OCI-LY7 (cell line): ENCODE results near the gene CD164. TPM values are rescaled to one million over a fixed set of nuclear protein-coding genes. Genes with fewer than 3 reads are reported as not detected.
A peak's percentile ranks its signal among the peaks of the same experiment; 100 is the strongest.

ENCODE experiments used
- BruUV-seq: library from RNA; stranded (reverse); fragments of 400-500 nt; replicated peaks from 2 replicates; lab custom pipeline; 2021; lab: Mats Ljungman, UMichigan
- CTCF ChIA-PET: fragments of 300-600 bp; sonication (Branson Sonifier 250); formaldehyde crosslinking; loops from one replicate; lab custom pipeline; 2022; ENCODE audit warnings: antibody characterized with exemption; ENCODE audit not compliant: unreplicated experiment; lab: Charles Lee
- POLR2A ChIA-PET: fragments of 300-600 bp; sonication (Branson Sonifier 250); formaldehyde crosslinking; loops from one replicate; lab custom pipeline; 2022; ENCODE audit warnings: antibody characterized with exemption; lab: Charles Lee
- DNase-seq: peaks from one replicate; pipeline ENCODE4 v3.0.0-alpha.2; 2015; ENCODE audit warnings: low spot score
- H2AFZ ChIP-seq: fragments of 200-600 bp; sonication (generic), shearing (Covaris generic); 2 replicates; pipeline ENCODE4 v1.6.1; 2014; ENCODE audit warnings: mild to moderate bottlenecking, antibody characterized with exemption, low read length, moderate library complexity
- H3K27ac ChIP-seq: fragments of 200-600 bp; sonication (generic); 2 replicates; pipeline ENCODE4 v1.5.1; 2014; ENCODE audit warnings: mixed run types, low read depth, mild to moderate bottlenecking, moderate library complexity, low read length, inconsistent platforms; ENCODE audit not compliant: poor library complexity, severe bottlenecking
- H3K36me3 ChIP-seq: fragments of 200-600 bp; sonication (generic); 2 replicates; pipeline ENCODE4 v1.6.1; 2014; ENCODE audit warnings: mild to moderate bottlenecking, antibody characterized with exemption, low read length, moderate library complexity, mixed read lengths; ENCODE audit not compliant: insufficient read depth
- H3K4me1 ChIP-seq: fragments of 200-600 bp; sonication (generic); 2 replicates; pipeline ENCODE4 v1.5.1; 2014; ENCODE audit warnings: mild to moderate bottlenecking, low read length; ENCODE audit not compliant: insufficient read depth, poor library complexity, severe bottlenecking
- H3K4me2 ChIP-seq: fragments of 200-600 bp; sonication (generic); 2 replicates; pipeline ENCODE4 v1.6.1; 2014; ENCODE audit warnings: mild to moderate bottlenecking, low read length
- H3K4me3 ChIP-seq: fragments of 200-600 bp; sonication (generic); 2 replicates; pipeline ENCODE4 v1.5.1; 2014; ENCODE audit warnings: mild to moderate bottlenecking, low read depth, low read length; ENCODE audit not compliant: poor library complexity, severe bottlenecking
- H3K79me2 ChIP-seq: fragments of 200-600 bp; sonication (generic); 2 replicates; pipeline ENCODE4 v1.6.1; 2016; ENCODE audit warnings: low read depth, mild to moderate bottlenecking, low read length, moderate library complexity, mixed read lengths; ENCODE audit not compliant: insufficient read depth
- H3K9me2 ChIP-seq: fragments of 200-600 bp; sonication (generic); 2 replicates; pipeline ENCODE4 v1.6.1; 2016; ENCODE audit warnings: mild to moderate bottlenecking, low read length, mixed read lengths; ENCODE audit not compliant: insufficient read depth
- H3K9me3 ChIP-seq: fragments of 200-600 bp; sonication (generic); 2 replicates; pipeline ENCODE4 v1.6.1; 2014; ENCODE audit warnings: mild to moderate bottlenecking, mixed run types, low read length, mixed read lengths
- H4K20me1 ChIP-seq: fragments of 200-600 bp; sonication (generic); 2 replicates; pipeline ENCODE4 v1.6.1; 2014; ENCODE audit warnings: mild to moderate bottlenecking, antibody characterized with exemption, low read length, moderate library complexity, mixed read lengths; ENCODE audit not compliant: insufficient read depth
- EZH2phosphoT487 ChIP-seq: fragments of 200-600 bp; sonication (generic); IDR thresholded peaks from 2 replicates; pipeline ENCODE4 v1.6.1; 2018; ENCODE audit warnings: low read depth, borderline replicate concordance, mild to moderate bottlenecking, mixed run types, antibody characterized with exemption, low read length, moderate library complexity, mixed read lengths
- intact Hi-C: fragments of 100-400 bp; cut with micrococcal nuclease; formaldehyde crosslinking; loops from one replicate; pipeline ENCODE4 v1.10.0; 2022; ENCODE audit not compliant: unreplicated experiment
- total RNA-seq, 2 experiments: library from RNA; depleted of rRNA in 1 of 2; stranded (reverse); fragments of >200 nt in 1 of 2; shearing (Covaris generic) in 1 of 2; gene quantifications; 2 replicates each; pipeline ENCODE4 v1.2.3, GENCODE V29; 2014 to 2022
- TF ChIP-seq, protein P1 (sequence below): fragments of 200-600 bp; sonication (generic); conservative IDR thresholded peaks from 2 replicates; pipeline ENCODE4 v1.5.1; 2014; ENCODE audit warnings: mild to moderate bottlenecking, antibody characterized with exemption, low read length, moderate library complexity, mixed read lengths

CD164 gene
- total RNA-seq, 2 experiments from 2014 or later, result 48.7 to 107 TPM

DNA sequence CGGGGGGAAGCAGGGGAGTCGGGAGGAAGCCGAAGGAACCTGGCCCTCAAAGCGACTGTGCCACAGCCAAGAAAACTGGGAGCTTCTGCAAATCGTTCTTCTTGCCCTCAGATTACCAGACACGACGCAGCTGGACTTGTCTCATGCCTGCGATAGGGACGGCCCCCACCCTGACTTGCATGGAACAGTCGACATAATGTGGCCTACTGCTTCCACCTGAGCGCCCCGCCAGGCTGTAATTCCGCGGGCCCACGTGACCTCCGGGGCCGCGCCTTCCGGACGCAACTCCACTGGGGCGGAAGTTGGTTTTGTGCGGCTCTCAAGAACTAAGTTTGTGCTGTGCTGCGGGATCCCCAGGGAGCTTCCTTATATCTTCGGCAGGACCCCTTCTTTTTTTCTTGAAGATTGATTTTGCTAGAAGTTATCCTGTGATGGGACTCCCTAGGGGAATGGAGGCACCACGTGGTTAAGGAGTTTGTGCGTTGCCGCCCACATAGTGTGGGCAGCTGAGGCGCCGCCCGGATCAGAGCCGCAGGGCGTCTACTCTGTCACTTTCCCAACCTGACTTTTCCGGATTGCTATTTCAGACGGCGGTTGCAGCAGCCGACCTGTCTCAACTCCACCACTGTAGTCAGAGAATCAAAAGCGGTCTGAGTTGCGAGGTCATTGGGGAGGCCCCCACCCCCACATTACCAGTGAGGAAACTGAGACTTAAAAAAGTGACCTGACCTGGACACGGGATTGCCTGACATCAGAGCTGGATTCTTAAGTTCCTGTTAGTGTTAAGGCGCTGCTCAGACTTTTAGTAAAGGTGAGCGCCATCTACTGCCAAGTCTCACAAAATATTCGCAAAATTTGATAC, 540 bp upstream of the CD164 start:
- DNase-seq, result peak; percentile 97
- peak overlapping the region; percentile 85 for H2AFZ ChIP-seq
- peaks cover 28% of the 10 kb centered on the region for H3K4me1 ChIP-seq
- peak overlapping the region; percentile 91 for H3K4me3 ChIP-seq
- intact Hi-C loops, result loop anchor here (1.0 to 5.0 kb wide), 8 partner anchors 57 to 841 kb away; partner anchors contain the start of genes AK9, CEP57L1, FIG4 and MICAL1
- TF ChIP-seq, protein P1, sequence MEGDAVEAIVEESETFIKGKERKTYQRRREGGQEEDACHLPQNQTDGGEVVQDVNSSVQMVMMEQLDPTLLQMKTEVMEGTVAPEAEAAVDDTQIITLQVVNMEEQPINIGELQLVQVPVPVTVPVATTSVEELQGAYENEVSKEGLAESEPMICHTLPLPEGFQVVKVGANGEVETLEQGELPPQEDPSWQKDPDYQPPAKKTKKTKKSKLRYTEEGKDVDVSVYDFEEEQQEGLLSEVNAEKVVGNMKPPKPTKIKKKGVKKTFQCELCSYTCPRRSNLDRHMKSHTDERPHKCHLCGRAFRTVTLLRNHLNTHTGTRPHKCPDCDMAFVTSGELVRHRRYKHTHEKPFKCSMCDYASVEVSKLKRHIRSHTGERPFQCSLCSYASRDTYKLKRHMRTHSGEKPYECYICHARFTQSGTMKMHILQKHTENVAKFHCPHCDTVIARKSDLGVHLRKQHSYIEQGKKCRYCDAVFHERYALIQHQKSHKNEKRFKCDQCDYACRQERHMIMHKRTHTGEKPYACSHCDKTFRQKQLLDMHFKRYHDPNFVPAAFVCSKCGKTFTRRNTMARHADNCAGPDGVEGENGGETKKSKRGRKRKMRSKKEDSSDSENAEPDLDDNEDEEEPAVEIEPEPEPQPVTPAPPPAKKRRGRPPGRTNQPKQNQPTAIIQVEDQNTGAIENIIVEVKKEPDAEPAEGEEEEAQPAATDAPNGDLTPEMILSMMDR, result peak; percentile 90
- no peak for TF ChIP-seq EZH2phosphoT487
- H3K27ac ChIP-seq, result peak overlapping the region; percentile 85
- TSS peak; percentile 96 for BruUV-seq
- H3K9me3 ChIP-seq, result no peaks in the 10 kb centered on the region
- H3K79me2 ChIP-seq, result peaks cover 43% of the 10 kb centered on the region
- POLR2A ChIA-PET, result interaction anchor here (0.7 to 2.7 kb wide), 13 partner anchors 15 to 303 kb away, joined by 3 to 11 read pairs (median 3); partner anchors contain the start of genes MICAL1 and SMPD2
- H3K36me3 ChIP-seq, result peaks cover 28% of the 10 kb centered on the region
- H3K4me2 ChIP-seq, result peak overlapping the region; percentile 67
- H3K9me2 ChIP-seq, result no peaks in the 10 kb centered on the region
- CTCF ChIA-PET, result interaction anchor here (0.7 to 1.8 kb wide), 3 partner anchors 12 to 195 kb away, joined by 3 to 10 read pairs (median 3); partner anchors contain the start of gene MICAL1
- peaks cover 19% of the 10 kb centered on the region for H4K20me1 ChIP-seq

DNA sequence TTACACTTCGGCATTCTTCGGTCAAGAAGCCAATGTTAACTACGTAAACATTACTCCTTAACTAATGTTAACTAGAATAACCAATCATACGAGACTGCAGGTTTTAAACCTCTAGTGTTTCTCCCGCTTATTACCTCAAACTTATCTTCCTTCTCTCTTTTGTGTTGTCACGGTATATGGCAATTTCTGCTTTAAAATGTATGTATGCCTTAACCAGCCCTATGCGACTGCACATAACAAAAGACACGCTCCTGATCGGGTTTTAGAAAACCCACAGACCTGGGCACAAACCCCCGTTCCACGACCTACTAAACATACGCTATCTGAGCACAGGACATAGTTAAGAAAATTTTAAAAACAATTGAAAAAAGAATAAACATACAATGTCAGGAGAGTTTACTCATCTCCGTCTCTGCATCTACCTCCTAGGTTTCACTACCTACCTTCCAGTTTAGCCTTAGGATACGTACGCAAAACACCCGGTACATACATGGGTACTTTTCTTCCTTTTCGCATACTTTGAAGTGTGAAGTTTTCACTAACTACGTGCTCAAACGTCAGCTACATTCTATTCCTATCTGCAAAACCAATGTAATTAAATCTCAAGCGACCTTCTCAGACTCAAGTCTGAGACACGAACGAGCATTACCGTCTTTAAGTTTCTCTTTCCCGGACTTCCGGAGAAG, 1.1 kb downstream of the CD164 start:
- intact Hi-C loops, result loop anchor here (5.0 kb wide), 2 partner anchors 311 to 839 kb away; partner anchors contain the start of genes AK9 and FIG4
- H2AFZ ChIP-seq, result peak overlapping the region; percentile 85; the same call in 1 of the 2 replicates
- ChIA-PET CTCF (no interaction called here), POLR2A (interaction anchor here (0.6 kb wide), 2 partner anchors 61 to 1787 kb away, joined by 3 read pairs; no protein-coding TSS in a partner anchor)
- H3K9me2 ChIP-seq, result no peaks in the 10 kb centered on the region
- peaks cover 44% of the 10 kb centered on the region for H3K36me3 ChIP-seq
- no TSS peak for BruUV-seq
- H3K4me3 ChIP-seq, result peak overlapping the region; percentile 91
- DNase-seq, result peak; percentile 18
- peaks cover 28% of the 10 kb centered on the region for H3K4me1 ChIP-seq
- no peak for TF ChIP-seq EZH2phosphoT487
- TF ChIP-seq, protein P1, result no peak
- H3K9me3 ChIP-seq, result no peaks in the 10 kb centered on the region
- H3K79me2 ChIP-seq, result peaks cover 47% of the 10 kb centered on the region
- peak overlapping the region; percentile 85 for H3K27ac ChIP-seq
- peaks cover 19% of the 10 kb centered on the region for H4K20me1 ChIP-seq
- H3K4me2 ChIP-seq, result peak overlapping the region; percentile 67
